Measurements from ENCODE around the gene H2BK1.

Gene H2BK1

DNA sequence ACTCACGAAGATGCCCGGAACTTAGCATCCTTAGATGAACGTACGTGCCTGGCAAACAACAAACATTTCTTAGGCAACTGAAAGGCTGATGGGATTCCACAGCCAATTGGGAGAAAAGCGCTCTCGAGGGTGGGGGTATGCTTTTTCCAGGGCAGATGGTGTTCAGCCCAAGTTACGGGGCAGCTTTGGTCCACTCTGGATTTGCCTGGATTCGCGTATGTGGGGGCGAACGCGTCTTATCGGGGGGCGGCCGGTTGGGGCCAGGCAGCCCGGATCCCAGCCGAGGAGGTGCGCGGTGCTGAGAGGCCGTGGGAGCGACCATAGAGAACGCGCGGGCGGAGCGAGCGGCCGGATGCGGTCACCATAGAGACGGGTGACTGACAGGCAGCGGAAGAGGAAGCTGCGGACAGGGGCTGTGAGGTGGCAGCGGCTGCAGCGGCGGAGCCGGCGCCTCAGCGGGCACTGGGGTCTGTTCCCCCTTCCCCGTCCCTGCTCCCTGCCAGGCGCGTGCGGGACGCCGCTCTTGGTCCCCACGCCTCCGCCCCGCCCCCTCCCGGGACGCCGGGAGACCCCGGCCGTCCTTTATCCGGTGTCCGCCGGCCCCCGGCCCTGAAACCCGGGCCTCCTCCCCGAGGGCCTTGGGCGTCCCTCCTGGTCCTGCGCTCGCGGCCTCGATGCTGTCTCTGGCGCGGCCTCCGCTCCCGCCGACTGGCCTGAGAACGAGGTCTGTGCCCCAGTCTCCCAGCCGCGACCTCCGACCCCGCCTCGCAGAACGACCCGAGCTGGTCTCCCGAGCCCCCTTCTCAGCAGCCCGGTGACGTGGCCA lies 22.0 kb upstream of the H2BK1 start, which contains the start of gene CHPF2:
TSS of gene CHPF2 (plus strand) at position 393 of the 826 bp plus-strand sequence. CDS start 1,529 bp downstream, outside the sequence.
- Histone ChIP-seq H3K36me3 (ENCODE audit: control insufficient read depth in 2 of 2, insufficient read depth in 2 of 2, low read length in 2 of 2) (peaks cover 19 to 23% of the 10 kb centered on the region in 2 donors), H3K27me3 (ENCODE audit: control insufficient read depth in 2 of 2, insufficient read depth in 2 of 2, low read length in 2 of 2) (no peaks in the 10 kb centered on the region), H3K9ac (ENCODE audit: low read depth in 1 of 2, low read length in 2 of 2) (peak within 1 kb of the TSS; percentile 78 to 84), H3K27ac (ENCODE audit: low read depth in 2 of 2, low read length in 2 of 2) (peak within 1 kb of the TSS; percentile 57 to 75), H3K9me3 (ENCODE audit: control insufficient read depth in 2 of 2, low read length in 2 of 2) (no peaks in the 10 kb centered on the region), H3K4me3 (ENCODE audit: low read length in 2 of 2) (peak within 1 kb of the TSS; percentile 71 to 93), H3K4me1 (ENCODE audit: control insufficient read depth in 2 of 2, insufficient read depth in 2 of 2, low read length in 2 of 2) (peaks cover 24 to 26% of the 10 kb centered on the region in 2 donors)

GRCh38 chr7:151231080-151231479 lies 20.8 kb upstream of the H2BK1 start:
- H3K9ac ChIP-seq (ENCODE audit: low read depth in 1 of 2, low read length in 2 of 2): peak overlapping the region in 1 of 2 donors; percentile 26

GRCh38 chr7:151229249-151229648 lies 19.0 kb upstream of the H2BK1 start:
- no peak overlapping the region for H3K9ac ChIP-seq (ENCODE audit: low read depth in 1 of 2, low read length in 2 of 2)
- H3K4me3 ChIP-seq (ENCODE audit: low read length in 2 of 2): no peak overlapping the region
- no peaks in the 10 kb centered on the region for H3K9me3 ChIP-seq (ENCODE audit: control insufficient read depth in 2 of 2, low read length in 2 of 2)
- H3K4me1 ChIP-seq (ENCODE audit: control insufficient read depth in 2 of 2, insufficient read depth in 2 of 2, low read length in 2 of 2): peaks cover 36 to 40% of the 10 kb centered on the region in 2 donors
- H3K27me3 ChIP-seq (ENCODE audit: control insufficient read depth in 2 of 2, insufficient read depth in 2 of 2, low read length in 2 of 2): no peaks in the 10 kb centered on the region
- H3K27ac ChIP-seq (ENCODE audit: low read depth in 2 of 2, low read length in 2 of 2): no peak overlapping the region
- H3K36me3 ChIP-seq (ENCODE audit: control insufficient read depth in 2 of 2, insufficient read depth in 2 of 2, low read length in 2 of 2): peaks cover 7 to 9% of the 10 kb centered on the region in 2 donors

More at GRCh38 chr7:151231080-151231479, 20.8 kb upstream of the H2BK1 start:
- Histone ChIP-seq H3K4me3 (ENCODE audit: low read length in 2 of 2) (no peak overlapping the region), H3K27me3 (ENCODE audit: control insufficient read depth in 2 of 2, insufficient read depth in 2 of 2, low read length in 2 of 2) (no peaks in the 10 kb centered on the region), H3K27ac (ENCODE audit: low read depth in 2 of 2, low read length in 2 of 2) (no peak overlapping the region), H3K9me3 (ENCODE audit: control insufficient read depth in 2 of 2, low read length in 2 of 2) (no peaks in the 10 kb centered on the region), H3K36me3 (ENCODE audit: control insufficient read depth in 2 of 2, insufficient read depth in 2 of 2, low read length in 2 of 2) (peaks cover 10 to 12% of the 10 kb centered on the region in 2 donors), H3K4me1 (ENCODE audit: control insufficient read depth in 2 of 2, insufficient read depth in 2 of 2, low read length in 2 of 2) (peaks cover 30 to 32% of the 10 kb centered on the region in 2 donors)

- peaks cover 29 to 33% of the 10 kb centered on the region in 2 donors for H3K4me1 ChIP-seq (ENCODE audit: control insufficient read depth in 2 of 2, insufficient read depth in 2 of 2, low read length in 2 of 2)
- H3K36me3 ChIP-seq (ENCODE audit: control insufficient read depth in 2 of 2, insufficient read depth in 2 of 2, low read length in 2 of 2): peaks cover 14 to 18% of the 10 kb centered on the region in 2 donors
- peak overlapping the region; percentile 87 to 89 for H3K27ac ChIP-seq (ENCODE audit: low read depth in 2 of 2, low read length in 2 of 2)
- peak overlapping the region; percentile 82 to 83 for H3K9ac ChIP-seq (ENCODE audit: low read depth in 1 of 2, low read length in 2 of 2)
- no peaks in the 10 kb centered on the region for H3K9me3 ChIP-seq (ENCODE audit: control insufficient read depth in 2 of 2, low read length in 2 of 2)
- H3K4me3 ChIP-seq (ENCODE audit: low read length in 2 of 2): peak overlapping the region; percentile 81 to 93
- no peaks in the 10 kb centered on the region for H3K27me3 ChIP-seq (ENCODE audit: control insufficient read depth in 2 of 2, insufficient read depth in 2 of 2, low read length in 2 of 2)
These were observed 18.0 kb upstream of the H2BK1 start for GRCh38 chr7:151228024-151228866.

GRCh38 chr7:151226875-151227782 lies 16.8 kb upstream of the H2BK1 start, which contains the start of gene ABCF2:
Gene ABCF2 (minus strand): TSS chr7:151227205. CDS start chr7:151226458, 747 bp downstream.
- peak within 1 kb of the TSS; percentile 87 to 89 for H3K27ac ChIP-seq (ENCODE audit: low read depth in 2 of 2, low read length in 2 of 2)
- peak within 1 kb of the TSS; percentile 81 to 93 for H3K4me3 ChIP-seq (ENCODE audit: low read length in 2 of 2)
- H3K27me3 ChIP-seq (ENCODE audit: control insufficient read depth in 2 of 2, insufficient read depth in 2 of 2, low read length in 2 of 2): no peaks in the 10 kb centered on the region
- no peaks in the 10 kb centered on the region for H3K9me3 ChIP-seq (ENCODE audit: control insufficient read depth in 2 of 2, low read length in 2 of 2)
- H3K9ac ChIP-seq (ENCODE audit: low read depth in 1 of 2, low read length in 2 of 2): peak within 1 kb of the TSS; percentile 82 to 83
- H3K4me1 ChIP-seq (ENCODE audit: control insufficient read depth in 2 of 2, insufficient read depth in 2 of 2, low read length in 2 of 2): peaks cover 26 to 28% of the 10 kb centered on the region in 2 donors
- H3K36me3 ChIP-seq (ENCODE audit: control insufficient read depth in 2 of 2, insufficient read depth in 2 of 2, low read length in 2 of 2): peaks cover 24 to 26% of the 10 kb centered on the region in 2 donors

GRCh38 chr7:151226560-151226874 lies 16.2 kb upstream of the H2BK1 start:
- H3K27ac ChIP-seq (ENCODE audit: low read depth in 2 of 2, low read length in 2 of 2): peak overlapping the region; percentile 23 to 89
- peak overlapping the region; percentile 74 to 75 for H3K9ac ChIP-seq (ENCODE audit: low read depth in 1 of 2, low read length in 2 of 2)
- no peaks in the 10 kb centered on the region for H3K27me3 ChIP-seq (ENCODE audit: control insufficient read depth in 2 of 2, insufficient read depth in 2 of 2, low read length in 2 of 2)
- H3K4me3 ChIP-seq (ENCODE audit: low read length in 2 of 2): peak overlapping the region; percentile 81 to 93
- H3K4me1 ChIP-seq (ENCODE audit: control insufficient read depth in 2 of 2, insufficient read depth in 2 of 2, low read length in 2 of 2): peaks cover 20 to 21% of the 10 kb centered on the region in 2 donors
- no peaks in the 10 kb centered on the region for H3K9me3 ChIP-seq (ENCODE audit: control insufficient read depth in 2 of 2, low read length in 2 of 2)
- H3K36me3 ChIP-seq (ENCODE audit: control insufficient read depth in 2 of 2, insufficient read depth in 2 of 2, low read length in 2 of 2): peaks cover 27 to 31% of the 10 kb centered on the region in 2 donors

- H3K4me3 ChIP-seq (ENCODE audit: low read length in 2 of 2): peak overlapping the region; percentile 81 to 93
These were observed 15.7 kb upstream of the H2BK1 start for GRCh38 chr7:151225948-151226510.

GRCh38 chr7:151223728-151224127 lies 13.4 kb upstream of the H2BK1 start:
- no peak overlapping the region for H3K9ac ChIP-seq (ENCODE audit: low read depth in 1 of 2, low read length in 2 of 2)
- H3K36me3 ChIP-seq (ENCODE audit: control insufficient read depth in 2 of 2, insufficient read depth in 2 of 2, low read length in 2 of 2): peaks cover 42 to 48% of the 10 kb centered on the region in 2 donors
- no peak overlapping the region for H3K27ac ChIP-seq (ENCODE audit: low read depth in 2 of 2, low read length in 2 of 2)
- H3K27me3 ChIP-seq (ENCODE audit: control insufficient read depth in 2 of 2, insufficient read depth in 2 of 2, low read length in 2 of 2): no peaks in the 10 kb centered on the region
- H3K4me1 ChIP-seq (ENCODE audit: control insufficient read depth in 2 of 2, insufficient read depth in 2 of 2, low read length in 2 of 2): peaks cover 18 to 21% of the 10 kb centered on the region in 2 donors
- H3K9me3 ChIP-seq (ENCODE audit: control insufficient read depth in 2 of 2, low read length in 2 of 2): no peaks in the 10 kb centered on the region
- no peak overlapping the region for H3K4me3 ChIP-seq (ENCODE audit: low read length in 2 of 2)

More at GRCh38 chr7:151225948-151226510, 15.7 kb upstream of the H2BK1 start:
- Histone ChIP-seq H3K9me3 (ENCODE audit: control insufficient read depth in 2 of 2, low read length in 2 of 2) (no peaks in the 10 kb centered on the region), H3K36me3 (ENCODE audit: control insufficient read depth in 2 of 2, insufficient read depth in 2 of 2, low read length in 2 of 2) (peaks cover 29 to 32% of the 10 kb centered on the region in 2 donors), H3K27me3 (ENCODE audit: control insufficient read depth in 2 of 2, insufficient read depth in 2 of 2, low read length in 2 of 2) (no peaks in the 10 kb centered on the region), H3K27ac (ENCODE audit: low read depth in 2 of 2, low read length in 2 of 2) (no peak overlapping the region), H3K4me1 (ENCODE audit: control insufficient read depth in 2 of 2, insufficient read depth in 2 of 2, low read length in 2 of 2) (peaks cover 18 to 21% of the 10 kb centered on the region in 2 donors), H3K9ac (ENCODE audit: low read depth in 1 of 2, low read length in 2 of 2) (peak overlapping the region; percentile 74 to 75)

- Histone ChIP-seq H3K9me3 (ENCODE audit: control insufficient read depth in 2 of 2, low read length in 2 of 2) (no peaks in the 10 kb centered on the region), H3K4me1 (ENCODE audit: control insufficient read depth in 2 of 2, insufficient read depth in 2 of 2, low read length in 2 of 2) (no peaks in the 10 kb centered on the region), H3K4me3 (ENCODE audit: low read length in 2 of 2) (no peak overlapping the region), H3K36me3 (ENCODE audit: control insufficient read depth in 2 of 2, insufficient read depth in 2 of 2, low read length in 2 of 2) (peaks cover 63 to 72% of the 10 kb centered on the region in 2 donors), H3K27me3 (ENCODE audit: control insufficient read depth in 2 of 2, insufficient read depth in 2 of 2, low read length in 2 of 2) (no peaks in the 10 kb centered on the region), H3K9ac (ENCODE audit: low read depth in 1 of 2, low read length in 2 of 2) (no peak overlapping the region), H3K27ac (ENCODE audit: low read depth in 2 of 2, low read length in 2 of 2) (no peak overlapping the region)
These were observed 7.9 kb upstream of the H2BK1 start for GRCh38 chr7:151218170-151218569.
